Skeletal muscle satellite cell (primary cell): ENCODE data around the gene MAPKAP1.

Experiments
- H3K27me3 ChIP-seq: 2 replicates; pipeline ENCODE4 v1.7.0; 2013; ENCODE audit warnings: low read length; ENCODE audit not compliant: control insufficient read depth, insufficient read depth
- H3K36me3 ChIP-seq: 2 replicates; pipeline ENCODE4 v1.7.0; 2013; ENCODE audit warnings: mild to moderate bottlenecking, control low read depth, low read length; ENCODE audit not compliant: insufficient read depth
- H3K4me1 ChIP-seq: 2 replicates; pipeline ENCODE4 v1.7.0; 2013; ENCODE audit warnings: low read length; ENCODE audit not compliant: control insufficient read depth, insufficient read depth
- H3K4me2 ChIP-seq: 2 replicates; pipeline ENCODE4 v1.7.0; 2013; ENCODE audit warnings: mild to moderate bottlenecking, low read length
- H3K4me3 ChIP-seq: 2 replicates; pipeline ENCODE4 v1.7.0; 2013; ENCODE audit warnings: low read length
- H3K9ac ChIP-seq: 2 replicates; pipeline ENCODE4 v1.7.0; 2013; ENCODE audit warnings: mild to moderate bottlenecking, low read depth, low read length, moderate library complexity
- H3K9me3 ChIP-seq: replicated peaks from 2 replicates; pipeline ENCODE4 v1.7.0; 2013; ENCODE audit warnings: mild to moderate bottlenecking, control low read depth, low read length

The MAPKAP1 gene

GRCh38 chr9:125541840-125542243, 165.2 kb downstream of the MAPKAP1 start:
- peaks cover 24% of the 10 kb centered on the region for H3K36me3 ChIP-seq
- no peaks in the 10 kb centered on the region for H3K9me3 ChIP-seq
- H3K4me2 ChIP-seq: no peak overlapping the region
- no peak overlapping the region for H3K4me3 ChIP-seq
- no peaks in the 10 kb centered on the region for H3K27me3 ChIP-seq
- H3K9ac ChIP-seq: no peak overlapping the region
- H3K4me1 ChIP-seq: peaks cover 38% of the 10 kb centered on the region

- H3K4me1 ChIP-seq: peaks cover 37% of the 10 kb centered on the region
- H3K4me2 ChIP-seq: no peak overlapping the region
- no peak overlapping the region for H3K4me3 ChIP-seq
- no peak overlapping the region for H3K9ac ChIP-seq
- peaks cover 17% of the 10 kb centered on the region for H3K36me3 ChIP-seq
- H3K27me3 ChIP-seq: no peaks in the 10 kb centered on the region
- no peaks in the 10 kb centered on the region for H3K9me3 ChIP-seq
These were observed 166.5 kb downstream of the MAPKAP1 start for GRCh38 chr9:125540497-125540896.

- peaks cover 16% of the 10 kb centered on the region for H3K36me3 ChIP-seq
These were observed 168.9 kb downstream of the MAPKAP1 start for GRCh38 chr9:125538092-125538473.

GRCh38 chr9:125537442-125538091, 169.4 kb downstream of the MAPKAP1 start:
- peak overlapping the region; percentile 46 for H3K4me3 ChIP-seq
- H3K9ac ChIP-seq: peak overlapping the region; percentile 11
- peaks cover 24% of the 10 kb centered on the region for H3K4me1 ChIP-seq
- H3K36me3 ChIP-seq: peaks cover 16% of the 10 kb centered on the region
- H3K9me3 ChIP-seq: no peaks in the 10 kb centered on the region
- peak overlapping the region; percentile 71 for H3K4me2 ChIP-seq
- H3K27me3 ChIP-seq: no peaks in the 10 kb centered on the region

More at GRCh38 chr9:125538092-125538473, 168.9 kb downstream of the MAPKAP1 start:
- Histone ChIP-seq H3K9me3 (no peaks in the 10 kb centered on the region), H3K9ac (no peak overlapping the region), H3K4me2 (peak overlapping the region; percentile 71), H3K4me3 (peak overlapping the region; percentile 46), H3K4me1 (peaks cover 24% of the 10 kb centered on the region), H3K27me3 (no peaks in the 10 kb centered on the region)

- no peak overlapping the region for H3K9ac ChIP-seq
- no peaks in the 10 kb centered on the region for H3K27me3 ChIP-seq
- peaks cover 13% of the 10 kb centered on the region for H3K36me3 ChIP-seq
- no peak overlapping the region for H3K4me2 ChIP-seq
- H3K4me1 ChIP-seq: peaks cover 22% of the 10 kb centered on the region
- H3K9me3 ChIP-seq: no peaks in the 10 kb centered on the region
- no peak overlapping the region for H3K4me3 ChIP-seq
These were observed 170.2 kb downstream of the MAPKAP1 start for GRCh38 chr9:125536776-125537175.

GRCh38 chr9:125536167-125536772, 170.7 kb downstream of the MAPKAP1 start:
- H3K9ac ChIP-seq: no peak overlapping the region
- H3K4me2 ChIP-seq: no peak overlapping the region
- H3K9me3 ChIP-seq: no peaks in the 10 kb centered on the region
- H3K4me1 ChIP-seq: peaks cover 22% of the 10 kb centered on the region
- no peaks in the 10 kb centered on the region for H3K27me3 ChIP-seq
- H3K36me3 ChIP-seq: peaks cover 9% of the 10 kb centered on the region
- no peak overlapping the region for H3K4me3 ChIP-seq

GRCh38 chr9:125534971-125535701, 171.9 kb downstream of the MAPKAP1 start:
- no peak overlapping the region for H3K4me3 ChIP-seq
- H3K4me1 ChIP-seq: peaks cover 22% of the 10 kb centered on the region
- no peak overlapping the region for H3K4me2 ChIP-seq
- H3K36me3 ChIP-seq: no peaks in the 10 kb centered on the region
- no peak overlapping the region for H3K9ac ChIP-seq
- no peaks in the 10 kb centered on the region for H3K27me3 ChIP-seq
- no peaks in the 10 kb centered on the region for H3K9me3 ChIP-seq

GRCh38 chr9:125532812-125533594, 174.0 kb downstream of the MAPKAP1 start:
- Histone ChIP-seq H3K4me2 (no peak overlapping the region), H3K36me3 (no peaks in the 10 kb centered on the region), H3K9ac (no peak overlapping the region), H3K27me3 (no peaks in the 10 kb centered on the region), H3K9me3 (no peaks in the 10 kb centered on the region), H3K4me3 (no peak overlapping the region), H3K4me1 (peaks cover 16% of the 10 kb centered on the region)

GRCh38 chr9:125532412-125532811, 174.6 kb downstream of the MAPKAP1 start:
- Histone ChIP-seq H3K9me3 (no peaks in the 10 kb centered on the region), H3K36me3 (no peaks in the 10 kb centered on the region), H3K9ac (no peak overlapping the region), H3K27me3 (no peaks in the 10 kb centered on the region), H3K4me2 (no peak overlapping the region), H3K4me1 (peaks cover 11% of the 10 kb centered on the region), H3K4me3 (no peak overlapping the region)

GRCh38 chr9:125529589-125530515, 177.2 kb downstream of the MAPKAP1 start:
- H3K9me3 ChIP-seq: no peaks in the 10 kb centered on the region
- no peak overlapping the region for H3K9ac ChIP-seq
- H3K4me3 ChIP-seq: no peak overlapping the region
- no peaks in the 10 kb centered on the region for H3K27me3 ChIP-seq
- peaks cover 12% of the 10 kb centered on the region for H3K4me1 ChIP-seq
- H3K4me2 ChIP-seq: no peak overlapping the region
- no peaks in the 10 kb centered on the region for H3K36me3 ChIP-seq
